Spinal cord (tissue), 10 donors: ENCODE data around the gene SLC35A4. TPM values are rescaled to one million over a fixed set of nuclear protein-coding genes. Genes with fewer than 3 reads are reported as not detected.

ENCODE experiments used
- DNase-seq, 6 donors: peaks; one replicate each; pipeline versions ENCODE4 v3.0.0 to v3.0.0-alpha.2; 2013 to 2015; ENCODE audit warnings: low spot score in 6 of 6, low read depth in 4 of 6
- H3K27ac ChIP-seq: one replicate; pipeline ENCODE4 v1.5.1; 2013; ENCODE audit warnings: low read depth, low read length, control low read depth
- H3K27me3 ChIP-seq: one replicate; pipeline ENCODE4 v1.6.1; 2013; ENCODE audit warnings: low read length; ENCODE audit not compliant: control insufficient read depth, insufficient read depth
- H3K36me3 ChIP-seq: one replicate; pipeline ENCODE4 v1.6.1; 2013; ENCODE audit warnings: low read length; ENCODE audit not compliant: control insufficient read depth, insufficient read depth
- H3K4me1 ChIP-seq: one replicate; pipeline ENCODE4 v1.6.1; 2013; ENCODE audit warnings: low read length; ENCODE audit not compliant: control insufficient read depth, insufficient read depth
- H3K4me3 ChIP-seq: one replicate; pipeline ENCODE4 v1.5.1; 2013; ENCODE audit warnings: low read depth, low read length, control low read depth
- H3K9me3 ChIP-seq: one replicate; pipeline ENCODE4 v1.6.1; 2013; ENCODE audit warnings: low read length; ENCODE audit not compliant: control insufficient read depth, insufficient read depth
- WGBS: methylation state at CpG from one replicate; pipeline ENCODE4 v1.1.5; 2013; ENCODE audit warnings: missing lambda C conversion rate; ENCODE audit not compliant: insufficient coverage; 5-methylcytosine and 5-hydroxymethylcytosine counted together
- polyA plus RNA-seq, 2 donors: library from polyadenylated mRNA; unstranded; fragments of 120-200 nt; gene quantifications; one replicate each; pipeline ENCODE4 v1.2.1, GENCODE V29; 2013; ENCODE audit not compliant: insufficient read length in 2 of 2
- total RNA-seq, 2 donors: library from RNA; depleted of rRNA in 1 of 2; stranded (reverse); fragments of 120-200 nt in 1 of 2; fragments of >200 nt in 1 of 2; gene quantifications; one replicate each; pipeline versions ENCODE4 v1.2.3 to v1.2.4, GENCODE V29; 2013 to 2014
- donor health status: healthy.

SLC35A4 gene
- total and polyA plus RNA-seq, 4 donors: 10.0 to 69.0 (median 39.3) TPM

DNA sequence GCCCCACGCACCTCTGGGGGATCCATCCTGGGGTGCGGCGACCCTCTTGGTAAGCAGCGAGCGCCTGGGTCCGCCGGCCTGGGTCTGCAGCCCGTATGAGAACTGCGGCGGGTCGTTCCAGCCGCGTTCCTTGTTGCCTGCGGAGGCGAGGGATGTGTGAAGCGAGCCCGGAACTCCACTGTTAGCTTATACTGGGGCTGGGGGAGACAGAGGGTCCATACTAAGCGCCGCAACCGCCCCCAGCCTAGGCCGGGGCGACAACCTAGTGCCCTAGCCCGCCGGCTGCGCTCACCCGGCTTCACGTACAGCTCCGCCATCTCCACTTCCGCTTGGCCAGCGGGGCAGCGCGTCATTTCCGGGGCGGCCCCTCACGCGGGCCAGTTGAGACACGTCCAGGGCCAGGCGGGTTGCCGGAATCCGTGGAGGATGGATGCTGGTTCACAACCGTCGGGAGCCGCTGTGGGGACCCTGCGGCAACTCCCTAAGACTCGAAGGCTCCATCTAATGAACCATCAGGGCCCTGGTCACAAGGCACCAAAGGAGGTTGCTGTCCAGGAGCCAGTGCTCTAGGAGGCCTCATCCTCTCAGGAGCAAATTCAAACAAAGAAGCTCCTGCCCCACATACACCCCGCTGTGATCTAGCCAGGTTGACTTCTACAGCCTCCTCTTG lies 7.4 kb upstream of the SLC35A4 start, which contains the start of gene SRA1:
Gene SRA1, minus strand, starts transcription at position 338 of the 670 bp plus-strand sequence. Its CDS starts 21 bp downstream, at position 317.
- Histone ChIP-seq H3K9me3 (no peaks in the 10 kb centered on the region), H3K27ac (peak within 1 kb of the TSS; percentile 90), H3K4me3 (peak within 1 kb of the TSS; percentile 91), H3K27me3 (no peaks in the 10 kb centered on the region), H3K36me3 (peaks cover 44% of the 10 kb centered on the region), H3K4me1 (peaks cover 9% of the 10 kb centered on the region)
- peak; percentile 81 to 97 (median 83) for DNase-seq
- under 1% methylated on average over 46 of the region's 46 CpGs for WGBS

DNA sequence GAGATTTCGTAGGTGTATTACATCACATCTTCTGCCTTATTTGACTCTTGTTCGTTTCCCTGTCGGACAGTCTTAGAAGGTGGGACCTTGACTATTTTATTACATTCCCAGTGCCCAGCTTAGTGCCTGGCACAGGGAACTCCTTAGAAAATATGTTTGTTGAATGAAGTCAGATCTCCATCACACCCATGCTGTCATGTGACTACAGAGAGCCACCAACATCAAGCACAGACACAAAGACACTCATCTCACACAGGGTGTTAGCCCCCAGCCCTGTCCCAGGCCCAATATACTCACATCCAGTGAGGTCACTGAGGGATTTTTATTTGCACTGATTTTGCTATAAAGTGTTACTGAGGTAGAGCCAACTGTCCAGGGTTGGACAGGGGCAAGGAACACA lies 6.7 kb upstream of the SLC35A4 start:
- peak overlapping the region; percentile 91 for H3K4me3 ChIP-seq
- H3K9me3 ChIP-seq: no peaks in the 10 kb centered on the region
- H3K27me3 ChIP-seq: no peaks in the 10 kb centered on the region
- H3K27ac ChIP-seq: peak overlapping the region; percentile 90
- peaks cover 44% of the 10 kb centered on the region for H3K36me3 ChIP-seq
- H3K4me1 ChIP-seq: peaks cover 14% of the 10 kb centered on the region
- WGBS: no CpG with 5 or more reads among the region's 3 CpGs
- DNase-seq: no peak

DNA sequence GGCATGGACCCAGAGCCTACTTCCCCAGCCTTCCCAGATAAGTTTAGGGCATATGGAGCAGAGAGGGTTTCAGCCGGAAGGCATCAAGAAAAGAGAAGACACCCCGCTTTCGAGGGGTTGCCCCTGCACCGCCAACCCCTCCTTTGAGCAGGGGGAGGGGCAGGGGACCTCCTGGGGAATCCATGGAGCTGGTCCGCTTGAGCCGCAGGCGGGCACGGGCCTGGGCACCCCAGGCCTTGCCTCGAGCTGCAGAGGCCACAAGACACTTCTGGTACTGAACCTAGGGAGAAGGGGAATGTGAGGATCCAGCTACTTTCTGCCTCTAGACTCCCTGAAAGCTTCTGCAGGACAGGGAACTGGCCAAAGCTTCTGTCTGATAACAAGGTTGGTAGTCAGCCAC lies 6.1 kb upstream of the SLC35A4 start:
- WGBS: 87% methylated on average over 9 of the region's 9 CpGs
- Histone ChIP-seq H3K4me3 (no peak overlapping the region), H3K4me1 (peaks cover 20% of the 10 kb centered on the region), H3K36me3 (peaks cover 44% of the 10 kb centered on the region), H3K27ac (no peak overlapping the region), H3K27me3 (no peaks in the 10 kb centered on the region), H3K9me3 (no peaks in the 10 kb centered on the region)
- no peak for DNase-seq

GRCh38 chr5:140560227-140560626 lies 4.4 kb upstream of the SLC35A4 start:
- 89% methylated on average over 10 of the region's 10 CpGs for WGBS
- H3K27me3 ChIP-seq: no peaks in the 10 kb centered on the region
- peaks cover 26% of the 10 kb centered on the region for H3K4me1 ChIP-seq
- no peaks in the 10 kb centered on the region for H3K9me3 ChIP-seq
- no peak overlapping the region for H3K4me3 ChIP-seq
- peaks cover 38% of the 10 kb centered on the region for H3K36me3 ChIP-seq
- DNase-seq: no peak
- no peak overlapping the region for H3K27ac ChIP-seq

DNA sequence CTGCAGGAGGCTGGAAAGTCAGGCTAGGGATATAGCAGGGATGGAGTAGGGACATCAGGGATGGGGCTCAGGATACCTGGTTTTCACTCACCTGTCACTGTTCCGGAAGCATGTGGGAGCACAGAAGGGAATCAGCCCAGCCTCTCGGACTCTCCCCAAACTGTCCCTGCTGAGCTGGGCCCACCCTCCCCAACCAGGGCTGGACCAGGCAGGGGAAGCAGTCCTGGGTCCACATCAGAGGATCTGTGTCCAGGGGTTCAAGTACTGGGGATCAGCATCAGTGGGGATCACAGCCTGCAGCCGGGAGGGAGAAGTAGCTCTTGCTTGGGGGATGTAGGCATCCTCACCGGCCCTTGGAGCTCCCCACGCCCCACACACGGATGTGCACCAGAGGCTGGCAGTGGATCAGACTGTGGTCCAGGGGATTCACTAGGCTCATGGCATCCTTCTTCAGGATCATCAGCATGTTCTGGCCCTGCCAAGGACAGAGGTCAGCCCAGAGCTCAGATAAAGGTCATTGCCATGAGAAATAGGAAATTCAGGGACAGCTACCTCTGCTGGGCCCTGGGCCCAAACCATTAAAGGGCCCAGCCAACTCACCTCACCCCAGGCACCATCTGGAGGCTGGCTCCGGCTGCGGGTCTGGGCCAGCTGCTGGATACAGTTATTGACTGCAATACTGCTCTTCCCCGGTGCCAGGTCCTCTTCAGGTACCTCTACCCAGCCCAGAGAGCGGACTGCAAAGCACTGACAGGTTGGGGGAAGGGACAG lies 2.7 kb upstream of the SLC35A4 start:
- peaks cover 36% of the 10 kb centered on the region for H3K4me1 ChIP-seq
- no peak overlapping the region for H3K27ac ChIP-seq
- H3K4me3 ChIP-seq: no peak overlapping the region
- WGBS: 99% methylated on average over 6 of the region's 10 CpGs
- no peaks in the 10 kb centered on the region for H3K9me3 ChIP-seq
- peaks cover 44% of the 10 kb centered on the region for H3K36me3 ChIP-seq
- no peak for DNase-seq
- no peaks in the 10 kb centered on the region for H3K27me3 ChIP-seq

DNA sequence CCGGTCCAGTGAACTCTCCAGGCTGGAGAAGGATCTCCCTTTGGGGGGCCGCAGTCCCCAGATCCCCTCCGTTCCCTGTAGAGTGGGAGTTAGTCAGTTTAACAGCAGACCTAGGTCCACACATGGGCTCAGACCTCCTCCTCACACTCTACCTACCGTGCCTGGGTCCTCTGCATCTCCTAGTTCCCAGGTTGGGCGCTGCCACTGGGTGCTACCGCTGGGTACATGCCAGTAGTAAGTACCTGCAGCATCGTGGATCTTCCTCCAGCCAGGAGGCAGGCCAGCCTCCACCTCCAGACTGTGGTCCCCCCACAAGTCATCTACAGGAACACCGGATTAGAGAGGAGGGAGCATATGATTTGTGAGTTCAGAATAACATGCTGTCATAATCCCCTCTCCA lies 1.0 kb upstream of the SLC35A4 start:
- 65% methylated on average over 4 of the region's 8 CpGs for WGBS
- peak in 1 of 6 donors; percentile 8 for DNase-seq
- Histone ChIP-seq H3K4me1 (peaks cover 31% of the 10 kb centered on the region), H3K4me3 (peak overlapping the region; percentile 87), H3K27me3 (no peaks in the 10 kb centered on the region), H3K36me3 (peaks cover 57% of the 10 kb centered on the region), H3K9me3 (no peaks in the 10 kb centered on the region), H3K27ac (peak overlapping the region; percentile 92)

- no peaks in the 10 kb centered on the region for H3K27me3 ChIP-seq
- H3K9me3 ChIP-seq: no peaks in the 10 kb centered on the region
- H3K4me1 ChIP-seq: peaks cover 33% of the 10 kb centered on the region
- H3K27ac ChIP-seq: peak overlapping the region; percentile 92
- WGBS: 3% methylated on average over 5 of the region's 13 CpGs
- DNase-seq: no peak
- peak overlapping the region; percentile 87 for H3K4me3 ChIP-seq
- peaks cover 56% of the 10 kb centered on the region for H3K36me3 ChIP-seq
Observed at GRCh38 chr5:140565024-140565779, 574 bp downstream of the SLC35A4 start.

DNA sequence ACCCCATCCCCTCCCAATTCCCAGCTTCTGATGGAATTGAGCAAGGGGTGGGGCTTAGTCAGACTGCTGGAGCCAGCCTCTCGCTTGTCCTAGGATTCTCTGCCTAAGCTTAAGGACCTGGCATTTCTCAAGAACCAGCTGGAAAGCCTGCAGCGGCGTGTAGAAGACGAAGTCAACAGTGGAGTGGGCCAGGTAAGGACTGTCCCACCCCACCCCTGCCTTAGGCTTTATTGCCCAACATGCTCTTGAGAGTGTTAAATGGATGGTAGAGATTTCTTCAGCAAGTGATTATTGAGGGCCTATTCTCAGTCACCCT lies 1.1 kb downstream of the SLC35A4 start:
- DNase-seq: no peak
- Histone ChIP-seq H3K9me3 (no peaks in the 10 kb centered on the region), H3K4me1 (peaks cover 33% of the 10 kb centered on the region), H3K4me3 (peak overlapping the region; percentile 87), H3K27ac (no peak overlapping the region), H3K27me3 (no peaks in the 10 kb centered on the region), H3K36me3 (peaks cover 54% of the 10 kb centered on the region)
- no CpG with 5 or more reads among the region's 4 CpGs for WGBS

DNA sequence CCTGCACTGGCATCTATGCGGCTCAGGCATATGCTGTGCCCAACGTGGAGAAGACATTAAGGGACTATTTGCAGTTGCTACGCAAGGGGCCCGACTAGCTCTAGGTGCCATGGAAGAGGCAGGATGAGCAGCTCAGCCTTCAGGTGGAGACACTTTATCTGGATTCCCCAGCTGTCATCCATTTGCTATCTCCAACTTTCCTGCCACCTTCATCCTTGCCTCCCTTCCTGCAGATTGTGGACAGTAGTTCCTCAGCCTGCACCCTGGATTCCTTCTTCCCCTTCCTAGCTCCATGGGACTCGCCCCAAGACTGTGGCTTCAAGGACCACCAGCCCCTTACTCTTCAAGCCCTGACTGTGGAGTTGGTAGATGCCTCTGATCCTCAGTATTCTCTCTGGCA lies 2.0 kb downstream of the SLC35A4 start:
- H3K4me3 ChIP-seq: no peak overlapping the region
- no peaks in the 10 kb centered on the region for H3K27me3 ChIP-seq
- no peak for DNase-seq
- peaks cover 33% of the 10 kb centered on the region for H3K4me1 ChIP-seq
- H3K27ac ChIP-seq: no peak overlapping the region
- WGBS: 98% methylated on average over 4 of the region's 5 CpGs
- H3K36me3 ChIP-seq: peaks cover 45% of the 10 kb centered on the region
- no peaks in the 10 kb centered on the region for H3K9me3 ChIP-seq
